AG04450 (cell line): ENCODE data around the gene ERFE. TPM values are rescaled to one million over a fixed set of nuclear protein-coding genes. Genes with fewer than 3 reads are reported as not detected.

Source experiments
- CTCF ChIA-PET: fragments of 300-600, 350-600 bp; formaldehyde crosslinking; extraction: SDS; loops from one replicate; lab custom pipeline; 2022; ENCODE audit warnings: antibody characterized with exemption, inconsistent platforms; lab: Charles Lee
- POLR2A ChIA-PET: fragments of 350-600 bp; formaldehyde crosslinking; extraction: SDS; loops from one replicate; lab custom pipeline; 2021; ENCODE audit warnings: antibody characterized with exemption, inconsistent platforms; lab: Yijun Ruan, JAX
- DNase-seq: peaks from one replicate; pipeline ENCODE4 v3.0.0-alpha.2; 2011; ENCODE audit warnings: low read depth, low spot score
- H3K27ac ChIP-seq: one replicate; pipeline ENCODE4 v1.5.1; 2012; ENCODE audit warnings: low read depth, low read length, control low read depth
- H3K27me3 ChIP-seq: one replicate; pipeline ENCODE4 v1.6.0; 2012; ENCODE audit warnings: low read length; ENCODE audit not compliant: control insufficient read depth, insufficient read depth
- H3K4me3 ChIP-seq: 2 replicates; pipeline ENCODE4 v1.5.1; 2011; ENCODE audit warnings: mild to moderate bottlenecking, low read depth, low read length, control low read depth
- H3K9me3 ChIP-seq: 2 replicates; pipeline ENCODE4 v1.5.1; 2012; ENCODE audit warnings: low read length; ENCODE audit not compliant: control insufficient read depth, insufficient read depth
- polyA plus RNA-seq: library from polyadenylated mRNA; depleted of rRNA; stranded (reverse); fragments of >200 nt; gene quantifications from 2 replicates; pipeline ENCODE4 v1.2.3, GENCODE V29; 2011
- TF ChIP-seq, protein P1 (sequence below): IDR thresholded peaks from 2 replicates; pipeline ENCODE4 v1.5.1; 2011; ENCODE audit warnings: low read depth, low read length, control low read depth, inconsistent platforms

The ERFE gene
- polyA plus RNA-seq, 1 experiment = 2.4 TPM

GRCh38 chr2:238173692-238174091 lies 14.9 kb downstream of the ERFE start:
- Histone ChIP-seq H3K9me3 (no peaks in the 10 kb centered on the region; the same call in 1 of the 2 replicates), H3K4me3 (no peak overlapping the region), H3K27ac (no peak overlapping the region), H3K27me3 (no peaks in the 10 kb centered on the region)
- POLR2A ChIA-PET = no interaction called here
- CTCF ChIA-PET = no interaction called here
- no peak for DNase-seq
- TF ChIP-seq, protein P1, sequence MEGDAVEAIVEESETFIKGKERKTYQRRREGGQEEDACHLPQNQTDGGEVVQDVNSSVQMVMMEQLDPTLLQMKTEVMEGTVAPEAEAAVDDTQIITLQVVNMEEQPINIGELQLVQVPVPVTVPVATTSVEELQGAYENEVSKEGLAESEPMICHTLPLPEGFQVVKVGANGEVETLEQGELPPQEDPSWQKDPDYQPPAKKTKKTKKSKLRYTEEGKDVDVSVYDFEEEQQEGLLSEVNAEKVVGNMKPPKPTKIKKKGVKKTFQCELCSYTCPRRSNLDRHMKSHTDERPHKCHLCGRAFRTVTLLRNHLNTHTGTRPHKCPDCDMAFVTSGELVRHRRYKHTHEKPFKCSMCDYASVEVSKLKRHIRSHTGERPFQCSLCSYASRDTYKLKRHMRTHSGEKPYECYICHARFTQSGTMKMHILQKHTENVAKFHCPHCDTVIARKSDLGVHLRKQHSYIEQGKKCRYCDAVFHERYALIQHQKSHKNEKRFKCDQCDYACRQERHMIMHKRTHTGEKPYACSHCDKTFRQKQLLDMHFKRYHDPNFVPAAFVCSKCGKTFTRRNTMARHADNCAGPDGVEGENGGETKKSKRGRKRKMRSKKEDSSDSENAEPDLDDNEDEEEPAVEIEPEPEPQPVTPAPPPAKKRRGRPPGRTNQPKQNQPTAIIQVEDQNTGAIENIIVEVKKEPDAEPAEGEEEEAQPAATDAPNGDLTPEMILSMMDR = no peak

DNA sequence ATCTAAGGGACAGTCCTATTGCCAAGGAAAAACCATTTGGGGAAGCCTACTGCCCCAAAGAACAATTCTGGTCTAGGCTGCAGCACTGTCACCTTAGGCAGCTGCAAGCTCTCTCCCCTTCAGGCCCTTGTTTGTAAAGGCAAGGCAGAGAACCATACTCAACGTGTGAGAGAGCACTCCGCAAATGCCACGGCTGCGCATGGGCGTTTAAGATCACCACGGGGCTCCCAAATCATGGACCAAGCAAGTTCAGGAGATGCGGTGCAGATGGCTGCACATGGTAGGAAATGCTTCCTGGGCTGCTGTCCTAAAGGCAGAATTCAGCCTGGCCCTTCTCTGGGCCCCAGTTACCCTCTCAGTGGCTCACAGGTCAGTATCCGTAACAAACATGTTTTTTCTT lies 15.5 kb downstream of the ERFE start:
- DNase-seq = no peak
- ChIA-PET CTCF (no interaction called here), POLR2A (no interaction called here)
- no peak overlapping the region for H3K4me3 ChIP-seq
- peak overlapping the region; percentile 21 for H3K27ac ChIP-seq
- TF ChIP-seq, protein P1 = no peak
- no peaks in the 10 kb centered on the region; the same call in 1 of the 2 replicates for H3K9me3 ChIP-seq
- H3K27me3 ChIP-seq = no peaks in the 10 kb centered on the region

DNA sequence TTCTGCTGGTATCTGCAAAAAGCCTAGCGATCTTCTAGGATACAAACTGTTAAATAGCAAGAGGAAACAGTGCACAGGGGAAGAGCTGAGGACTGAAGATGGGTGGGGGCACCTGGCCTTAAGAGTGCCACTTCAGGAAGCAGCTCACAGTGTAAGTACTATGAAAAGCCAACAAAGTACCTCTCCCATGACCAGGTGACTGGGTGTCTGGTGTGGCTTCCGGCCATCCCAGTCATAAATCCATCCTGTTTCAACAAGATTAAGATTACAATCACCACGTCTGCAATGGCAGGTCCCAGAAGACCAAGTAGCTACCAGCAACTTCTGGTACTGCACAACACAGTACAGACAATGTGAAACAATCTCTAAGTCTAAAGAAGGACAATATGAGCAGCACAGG lies 15.9 kb downstream of the ERFE start:
- DNase-seq = no peak
- Histone ChIP-seq H3K4me3 (no peak overlapping the region), H3K27me3 (no peaks in the 10 kb centered on the region), H3K9me3 (no peaks in the 10 kb centered on the region; the same call in 1 of the 2 replicates), H3K27ac (no peak overlapping the region)
- TF ChIP-seq, protein P1 = no peak
- POLR2A ChIA-PET = no interaction called here
- CTCF ChIA-PET = no interaction called here

DNA sequence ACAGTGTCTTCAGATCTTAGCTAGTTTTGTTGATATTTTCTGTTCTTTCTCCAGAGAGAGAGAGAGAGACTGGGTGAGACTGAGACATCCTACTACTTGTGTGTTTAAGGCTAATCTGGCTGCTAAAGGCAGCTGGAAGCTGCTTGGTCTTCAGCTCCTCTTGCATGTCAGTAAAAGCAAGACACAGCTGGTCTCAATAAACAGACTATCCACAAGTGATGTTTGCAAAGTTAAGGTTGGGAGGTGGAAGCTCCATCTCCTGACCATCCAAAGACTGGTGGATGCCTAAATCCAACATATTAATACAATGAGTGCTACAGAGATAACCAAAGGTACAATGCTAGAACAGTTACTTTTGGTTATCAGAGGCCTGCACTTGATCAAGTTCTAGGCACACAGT lies 17.8 kb downstream of the ERFE start:
- Histone ChIP-seq H3K27ac (peak overlapping the region; percentile 87), H3K4me3 (no peak overlapping the region), H3K27me3 (no peaks in the 10 kb centered on the region), H3K9me3 (no peaks in the 10 kb centered on the region; the same call in 1 of the 2 replicates)
- DNase-seq = peak; percentile 86
- TF ChIP-seq, protein P1 = peak; percentile 11; the same call in 1 of the 2 replicates
- ChIA-PET POLR2A (no interaction called here), CTCF (interaction anchor here (0.9 to 1.5 kb wide), 3 partner anchors 17 to 318 kb away, joined by 3 to 4 read pairs (median 3); no protein-coding TSS in a partner anchor)

DNA sequence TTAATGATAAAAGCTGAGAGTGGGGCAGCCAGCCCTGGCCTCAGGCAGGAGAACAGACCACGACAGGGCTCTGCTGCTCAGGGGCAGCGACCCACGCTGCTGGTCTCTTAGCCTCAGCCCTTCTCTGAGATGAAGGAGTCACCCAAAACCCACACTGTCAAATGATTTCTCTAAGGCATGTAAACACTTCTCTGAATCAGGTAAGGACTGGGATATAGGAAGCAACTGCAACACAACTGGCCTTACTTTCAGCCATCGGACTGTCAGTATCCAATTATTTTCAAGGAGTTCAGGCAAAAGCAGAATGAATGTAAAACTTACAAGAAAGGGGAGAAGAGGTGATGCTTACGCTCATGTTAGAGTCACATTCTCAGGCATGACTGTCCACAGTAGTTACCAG lies 21.8 kb downstream of the ERFE start:
- ChIA-PET POLR2A (interaction anchor here (1.0 kb wide), 1 partner anchor 11 kb away, joined by 3 read pairs; no protein-coding TSS in a partner anchor), CTCF (no interaction called here)
- no peak overlapping the region for H3K27ac ChIP-seq
- H3K9me3 ChIP-seq = no peaks in the 10 kb centered on the region
- H3K27me3 ChIP-seq = no peaks in the 10 kb centered on the region
- no peak for DNase-seq
- TF ChIP-seq, protein P1 = no peak
- no peak overlapping the region for H3K4me3 ChIP-seq
